H1 (cell line): ENCODE data around the gene CCDC136. TPM values are rescaled to one million over a fixed set of nuclear protein-coding genes. Genes with fewer than 3 reads are reported as not detected.

Experiments used
- CTCF ChIA-PET: fragments of 300-600 bp; sonication (Branson Sonifier 250); formaldehyde crosslinking; loops from one replicate; lab custom pipeline; 2021; ENCODE audit not compliant: partially characterized antibody; lab: Charles Lee
- POLR2A ChIA-PET: fragments of 300-600 bp; sonication (Branson Sonifier 250); formaldehyde crosslinking; loops from one replicate; lab custom pipeline; 2021; ENCODE audit warnings: inconsistent platforms; ENCODE audit not compliant: partially characterized antibody; lab: Charles Lee
- DNase-seq, 2 experiments: peaks; one replicate each; pipeline versions ENCODE4 v3.0.0 to v3.0.0-alpha.2; 2010 to 2022; ENCODE audit warnings: low spot score in 2 of 2, low read depth in 1 of 2, mixed read lengths in 1 of 2
- FAIRE-seq: peaks from 2 replicates; lab custom pipeline; 2011; peaks lifted over from hg19 to GRCh38; lab: Jason Lieb, UNC
- H2AFZ ChIP-seq: 2 replicates; pipeline ENCODE4 v1.8.1; 2012; ENCODE audit warnings: low read length, inconsistent platforms
- H2AK5ac ChIP-seq: 2 replicates; pipeline ENCODE4 v1.6.1; 2013; ENCODE audit warnings: low read depth, low read length
- H2BK120ac ChIP-seq: replicated peaks from 2 replicates; pipeline ENCODE3; 2013; ENCODE audit warnings: low read depth, low read length, inconsistent platforms
- H2BK12ac ChIP-seq: 2 replicates; pipeline ENCODE4 v1.6.1; 2013; ENCODE audit warnings: low read depth, low read length
- H2BK15ac ChIP-seq: 2 replicates; pipeline ENCODE4 v1.6.1; 2013; ENCODE audit warnings: low read length
- H2BK20ac ChIP-seq: 2 replicates; pipeline ENCODE4 v1.6.1; 2013; ENCODE audit warnings: low read length
- H2BK5ac ChIP-seq: 2 replicates; pipeline ENCODE4 v1.6.1; 2013; ENCODE audit warnings: low read depth, low read length
- H3K14ac ChIP-seq: 2 replicates; pipeline ENCODE4 v1.6.1; 2013; ENCODE audit warnings: inconsistent platforms; ENCODE audit not compliant: insufficient read length
- H3K18ac ChIP-seq: 2 replicates; pipeline ENCODE4 v1.6.1; 2013; ENCODE audit warnings: low read length; ENCODE audit errors: extremely low read depth
- H3K23ac ChIP-seq: 2 replicates; pipeline ENCODE4 v1.6.1; 2013; ENCODE audit warnings: inconsistent platforms; ENCODE audit not compliant: insufficient read length
- H3K23me2 ChIP-seq: 2 replicates; pipeline ENCODE4 v1.6.1; 2013; ENCODE audit warnings: low read depth, low read length
- H3K27ac ChIP-seq: 2 replicates; pipeline ENCODE4 v1.6.1; 2011; ENCODE audit warnings: low read depth, low read length, inconsistent platforms
- H3K27me3 ChIP-seq, 4 experiments: replicated peaks in 1 of 4; 1 replicate in 1 of 4; 2 replicates in 3 of 4; pipeline versions ENCODE4 v1.6.1 to v1.8.1; 2011 to 2013; ENCODE audit warnings: low read length in 3 of 4, mild to moderate bottlenecking in 3 of 4, inconsistent platforms in 2 of 4, mixed read lengths in 2 of 4, moderate library complexity in 1 of 4; ENCODE audit not compliant: control insufficient read depth in 3 of 4, insufficient read depth in 3 of 4; ENCODE audit errors: extremely low read depth in 1 of 4
- H3K36me3 ChIP-seq, 4 experiments: 2 replicates each; pipeline versions ENCODE4 v1.6.1 to v1.8.1; 2011 to 2013; ENCODE audit warnings: mild to moderate bottlenecking in 4 of 4, low read length in 3 of 4, moderate library complexity in 2 of 4, control low read depth in 1 of 4, inconsistent platforms in 1 of 4; ENCODE audit not compliant: insufficient read depth in 4 of 4, control insufficient read depth in 2 of 4
- H3K4ac ChIP-seq: replicated peaks from 2 replicates; pipeline ENCODE3; 2013; ENCODE audit warnings: low read length, low read depth, mixed read lengths, inconsistent platforms; ENCODE audit not compliant: insufficient read length
- H3K4me1 ChIP-seq, 4 experiments: replicated peaks in 1 of 4; 1 replicate in 1 of 4; 2 replicates in 3 of 4; pipeline versions ENCODE4 v1.6.1 to v1.8.1; 2011 to 2013; ENCODE audit warnings: low read length in 3 of 4, inconsistent platforms in 2 of 4, mixed read lengths in 1 of 4; ENCODE audit not compliant: insufficient read depth in 4 of 4, control insufficient read depth in 3 of 4
- H3K4me2 ChIP-seq, 2 experiments: 2 replicates each; pipeline versions ENCODE4 v1.6.1 to v1.8.1; 2011 to 2013; ENCODE audit warnings: low read depth in 2 of 2, low read length in 2 of 2, control low read depth in 1 of 2, inconsistent platforms in 1 of 2, mild to moderate bottlenecking in 1 of 2; ENCODE audit not compliant: insufficient read depth in 1 of 2
- H3K4me3 ChIP-seq, 4 experiments: fragments of 200-600, 300-600 bp in 1 of 4; sonication (generic), shearing (Covaris generic), sonication (Bioruptor Twin) in 1 of 4; 2 replicates each; pipeline versions ENCODE4 v1.5.1 to v1.8.1; 2011 to 2016; ENCODE audit warnings: low read length in 4 of 4, low read depth in 3 of 4, control low read depth in 2 of 4, inconsistent platforms in 2 of 4, mild to moderate bottlenecking in 2 of 4, mixed read lengths in 1 of 4, moderate library complexity in 1 of 4; ENCODE audit not compliant: insufficient read depth in 2 of 4; ENCODE audit errors: extremely low read depth in 1 of 4
- H3K56ac ChIP-seq: replicated peaks from 2 replicates; pipeline ENCODE3; 2013; ENCODE audit warnings: low read depth, mild to moderate bottlenecking, mixed read lengths, low read length, inconsistent platforms; ENCODE audit not compliant: insufficient read length
- H3K79me1 ChIP-seq: 2 replicates; pipeline ENCODE4 v1.6.1; 2013; ENCODE audit warnings: low read depth, low read length, control low read depth
- H3K79me2 ChIP-seq, 2 experiments: 2 replicates each; pipeline versions ENCODE4 v1.6.1 to v1.8.1; 2012 to 2013; ENCODE audit warnings: low read length in 2 of 2, mild to moderate bottlenecking in 2 of 2, inconsistent platforms in 1 of 2; ENCODE audit not compliant: insufficient read depth in 2 of 2, control insufficient read depth in 1 of 2
- H3K9ac ChIP-seq, 4 experiments: replicated peaks in 1 of 4; 1 replicate in 1 of 4; 2 replicates in 3 of 4; pipeline versions ENCODE4 v1.6.1 to v1.8.1; 2011 to 2013; ENCODE audit warnings: low read depth in 3 of 4, low read length in 3 of 4, control low read depth in 2 of 4, mild to moderate bottlenecking in 2 of 4, moderate library complexity in 2 of 4, inconsistent platforms in 1 of 4; ENCODE audit errors: extremely low read depth in 1 of 4
- H3K9me3 ChIP-seq, 2 experiments: 2 replicates each; pipeline versions ENCODE4 v1.6.1 to v1.8.1; 2012 to 2013; ENCODE audit warnings: mild to moderate bottlenecking in 2 of 2, moderate library complexity in 2 of 2, control low read depth in 1 of 2, inconsistent platforms in 1 of 2, low read depth in 1 of 2, low read length in 1 of 2, mixed read lengths in 1 of 2; ENCODE audit not compliant: insufficient read depth in 2 of 2
- H4K20me1 ChIP-seq, 2 experiments: replicated peaks in 1 of 2; 2 replicates each; pipeline versions ENCODE3 to v1.8.1; 2011 to 2013; ENCODE audit warnings: inconsistent platforms in 2 of 2, low read length in 2 of 2, mild to moderate bottlenecking in 1 of 2; ENCODE audit not compliant: insufficient read depth in 2 of 2, control insufficient read depth in 1 of 2
- H4K5ac ChIP-seq: 2 replicates; pipeline ENCODE4 v1.6.1; 2013; ENCODE audit warnings: low read length, low read depth, mixed read lengths, inconsistent platforms; ENCODE audit not compliant: insufficient read length
- H4K8ac ChIP-seq: 2 replicates; pipeline ENCODE4 v1.8.0; 2013; ENCODE audit warnings: mild to moderate bottlenecking, moderate library complexity, low read length, inconsistent platforms; ENCODE audit not compliant: insufficient read depth; ENCODE audit errors: extremely low read depth
- H4K91ac ChIP-seq: replicated peaks from 2 replicates; pipeline ENCODE3; 2013; ENCODE audit warnings: low read length, mixed read lengths, inconsistent platforms; ENCODE audit not compliant: insufficient read length
- ATF2 ChIP-seq: IDR thresholded peaks from 2 replicates; pipeline ENCODE4 v1.6.1; 2012; ENCODE audit warnings: low read length, inconsistent platforms
- BACH1 ChIP-seq: IDR thresholded peaks from 2 replicates; pipeline ENCODE4 v1.6.1; 2012; ENCODE audit warnings: low read length, improper control_type of control experiment
- CTBP2 ChIP-seq: IDR thresholded peaks from 2 replicates; pipeline ENCODE4 v1.7.0; 2011; ENCODE audit warnings: borderline replicate concordance, mild to moderate bottlenecking, moderate library complexity, mixed read lengths, low read length; ENCODE audit not compliant: insufficient read depth, insufficient read length
- HDAC6 ChIP-seq: IDR thresholded peaks from one replicate; pipeline ENCODE4 v1.7.1; 2012; ENCODE audit warnings: low read depth, mild to moderate bottlenecking, inconsistent platforms, low read length, moderate library complexity
- KDM5A ChIP-seq: fragments of 200-600 bp; IDR thresholded peaks from 2 replicates; pipeline ENCODE4 v1.7.1; 2012; ENCODE audit warnings: mild to moderate bottlenecking, low read length, inconsistent platforms, mixed read lengths
- POLR2A ChIP-seq, 2 experiments: IDR thresholded peaks; 1 replicate in 1 of 2; 2 replicates in 1 of 2; pipeline ENCODE4 v1.6.1; 2011; ENCODE audit warnings: low read depth in 2 of 2, low read length in 2 of 2, mild to moderate bottlenecking in 2 of 2; ENCODE audit errors: control extremely low read depth in 1 of 2
- POU5F1 ChIP-seq: IDR thresholded peaks from 2 replicates; pipeline ENCODE4 v1.6.1; 2011; ENCODE audit warnings: low read depth, mild to moderate bottlenecking, low read length, moderate library complexity
- SIN3A ChIP-seq, 2 experiments: IDR thresholded peaks in 1 of 2; conservative IDR thresholded peaks in 1 of 2; 2 replicates each; pipeline ENCODE4 v1.6.1; 2011 to 2012; ENCODE audit warnings: low read length in 2 of 2, improper control_type of control experiment in 1 of 2, low read depth in 1 of 2, mild to moderate bottlenecking in 1 of 2
- TAF7 ChIP-seq: optimal IDR thresholded peaks from 2 replicates; pipeline ENCODE3; 2011; ENCODE audit warnings: low read depth, mild to moderate bottlenecking, inconsistent platforms, low read length, moderate library complexity, borderline replicate concordance
- TEAD4 ChIP-seq: IDR thresholded peaks from 2 replicates; pipeline ENCODE4 v1.6.1; 2012; ENCODE audit warnings: low read depth, low read length, inconsistent platforms, mixed read lengths
- WGBS, 2 experiments: shearing (Covaris generic) in 1 of 2; methylation state at CpG; one replicate each; pipeline versions ENCODE4 v1.1.6 to v1.1.7; 2013 to 2015; ENCODE audit warnings: low lambda C conversion rate in 2 of 2, mixed read lengths in 2 of 2, inconsistent platforms in 1 of 2, low coverage in 1 of 2, missing lambda C conversion rate in 1 of 2; ENCODE audit not compliant: insufficient replicate concordance in 2 of 2, insufficient coverage in 1 of 2, insufficient read length in 1 of 2; ENCODE audit errors: extremely low coverage in 1 of 2, missing lambda C conversion rate in 1 of 2; 5-methylcytosine and 5-hydroxymethylcytosine counted together
- polyA plus RNA-seq, 7 experiments: library from polyadenylated mRNA; depleted of rRNA in 3 of 7; stranded (reverse) in 5 of 7; unstranded in 2 of 7; fragments of >200 nt in 5 of 7; fragments of 200-250 nt in 2 of 7; gene quantifications; 1 replicate in 5 of 7; 2 replicates in 1 of 7; 4 replicates in 1 of 7; pipeline versions ENCODE4 v1.2.1 to v1.2.3, GENCODE V29; 2011 to 2013; ENCODE audit warnings: missing spikeins in 2 of 7, mixed read lengths in 2 of 7
- total RNA-seq: library from RNA; stranded (reverse); fragmentation: NEBNext Ultra II Directional; extraction: Animal tissue kit (Norgen Biotek cat#: 25700); gene quantifications from 2 replicates; pipeline ENCODE4 v1.2.1, GENCODE V29; 2021

Gene CCDC136
- total and polyA plus RNA-seq, 2 of the 8 experiments (the other 6 are each of a cell fraction or from before 2014, with no cell fraction given): 35.6 to 47.7 TPM

- Histone ChIP-seq H3K56ac (no peak overlapping the region), H2BK120ac (no peak overlapping the region), H2BK12ac (peak overlapping the region; percentile 75; the same call in 1 of the 2 replicates), H3K9ac (no peak overlapping the region), H3K18ac (peak overlapping the region; percentile 65; the same call in 1 of the 2 replicates), H3K79me2 (no peaks in the 10 kb centered on the region), H2BK15ac (no peak overlapping the region), H2AFZ (peak overlapping the region; percentile 97), H3K27ac (no peak overlapping the region), H3K4me3 (no peak overlapping the region), H2BK5ac (no peak overlapping the region), H3K9me3 (no peaks in the 10 kb centered on the region), H4K20me1 (no peaks in the 10 kb centered on the region), H4K8ac (peak overlapping the region; percentile 62), H3K4ac (no peak overlapping the region), H4K5ac (peak overlapping the region; percentile 13), H4K91ac (no peak overlapping the region), H3K4me2 (peak overlapping the region in 1 of 2 experiments; percentile 30; a peak in 1 of 4 replicates), H3K79me1 (no peaks in the 10 kb centered on the region), H3K14ac (no peak overlapping the region), H2BK20ac (0 out of 2 replicates have a peak overlapping the region, but pooled peaks have one; percentile 27), H3K4me1 (peaks cover 0 to 10% (median 5%) of the 10 kb centered on the region in 4 experiments; a peak in 6 of 7 replicates), H2AK5ac (no peak overlapping the region), H3K27me3 (no peaks in the 10 kb centered on the region; a peak in 1 of 7 replicates), H3K23ac (no peak overlapping the region), H3K23me2 (no peaks in the 10 kb centered on the region), H3K36me3 (no peaks in the 10 kb centered on the region)
- peak in 1 of 2 experiments; percentile 88 for DNase-seq
- POLR2A ChIA-PET: interaction anchor here (1.0 to 2.7 kb wide), 3 partner anchors 10 to 42 kb away, joined by 3 to 15 read pairs (median 3); no protein-coding TSS in a partner anchor
- CTCF ChIA-PET: interaction anchor here (0.6 to 11.5 kb wide), 31 partner anchors 8 to 150 kb away, joined by 3 to 148 read pairs (median 5); partner anchors contain the start of genes ATP6V1F, CALU, CCDC136 and KCP
- 80% methylated on average over 27 of the region's 35 CpGs; no CpG with 5 or more reads in 1 of the 2 experiments for WGBS, 2 experiments
- FAIRE-seq: no peak
- TF ChIP-seq TEAD4 (no peak), POU5F1 (no peak), SIN3A (conservative IDR thresholded peaks at IDR 0.05 in 1 of 2, IDR thresholded peaks at IDR 0.05 in 1 of 2; ENCODE audit: low read depth in 1 of 2, low read length in 2 of 2) (no peak), BACH1 (no peak), CTBP2 (no peak), KDM5A (no peak), TAF7 (no peak), HDAC6 (no peak), POLR2A (IDR thresholded peaks at IDR 0.05; ENCODE audit: control extremely low read depth in 1 of 2, low read depth in 2 of 2, low read length in 2 of 2) (no peak), ATF2 (no peak)
Observed at GRCh38 chr7:128841921-128842673, 50.3 kb downstream of the CCDC136 start.
